HL-60 (cell line): ENCODE data around the gene MAP4.
"Not testable (repeated sequence)": the region's sequence is repeated elsewhere in the genome, so short reads cannot be mapped to it uniquely, and the experiment has no call there.

Source experiments
- DNase-seq, 2 experiments: peaks; one replicate each; pipeline ENCODE4 v3.0.0-alpha.2; 2010 to 2020; ENCODE audit warnings: low read depth in 1 of 2, low spot score in 1 of 2
- H3K27ac ChIP-seq: fragments of 250-450 bp; sonication (Bioruptor Pico); replicated peaks from 2 replicates; pipeline ENCODE4 v1.5.1; 2020; ENCODE audit warnings: mild to moderate bottlenecking, moderate library complexity
- H3K27me3 ChIP-seq: fragments of 250-450 bp; sonication (Bioruptor Pico); 2 replicates; pipeline ENCODE4 v1.5.1; 2021; ENCODE audit warnings: mild to moderate bottlenecking, moderate library complexity; ENCODE audit not compliant: insufficient read depth, poor library complexity, severe bottlenecking
- H3K4me3 ChIP-seq: replicated peaks from 2 replicates; pipeline ENCODE4 v1.5.1; 2011; ENCODE audit warnings: mild to moderate bottlenecking, control low read depth, low read length; ENCODE audit not compliant: insufficient read depth
- CTCF ChIP-seq: IDR thresholded peaks from one replicate; pipeline ENCODE4 v1.5.1; 2011; ENCODE audit warnings: low read length, control low read depth, inconsistent platforms; ENCODE audit not compliant: insufficient read depth
- GABPA ChIP-seq: IDR thresholded peaks from 2 replicates; pipeline ENCODE4 v1.6.1; 2012; ENCODE audit warnings: low read depth
- POLR2AphosphoS5 ChIP-seq: IDR thresholded peaks from 2 replicates; pipeline ENCODE4 v1.6.1; 2012; ENCODE audit warnings: low read depth
- REST ChIP-seq: IDR thresholded peaks from 2 replicates; pipeline ENCODE4 v1.6.1; 2012; ENCODE audit warnings: low read depth; ENCODE audit not compliant: insufficient replicate concordance
- SPI1 ChIP-seq: IDR thresholded peaks from 2 replicates; pipeline ENCODE4 v1.6.1; 2012; ENCODE audit warnings: low read depth, mild to moderate bottlenecking, borderline replicate concordance

Gene MAP4

DNA sequence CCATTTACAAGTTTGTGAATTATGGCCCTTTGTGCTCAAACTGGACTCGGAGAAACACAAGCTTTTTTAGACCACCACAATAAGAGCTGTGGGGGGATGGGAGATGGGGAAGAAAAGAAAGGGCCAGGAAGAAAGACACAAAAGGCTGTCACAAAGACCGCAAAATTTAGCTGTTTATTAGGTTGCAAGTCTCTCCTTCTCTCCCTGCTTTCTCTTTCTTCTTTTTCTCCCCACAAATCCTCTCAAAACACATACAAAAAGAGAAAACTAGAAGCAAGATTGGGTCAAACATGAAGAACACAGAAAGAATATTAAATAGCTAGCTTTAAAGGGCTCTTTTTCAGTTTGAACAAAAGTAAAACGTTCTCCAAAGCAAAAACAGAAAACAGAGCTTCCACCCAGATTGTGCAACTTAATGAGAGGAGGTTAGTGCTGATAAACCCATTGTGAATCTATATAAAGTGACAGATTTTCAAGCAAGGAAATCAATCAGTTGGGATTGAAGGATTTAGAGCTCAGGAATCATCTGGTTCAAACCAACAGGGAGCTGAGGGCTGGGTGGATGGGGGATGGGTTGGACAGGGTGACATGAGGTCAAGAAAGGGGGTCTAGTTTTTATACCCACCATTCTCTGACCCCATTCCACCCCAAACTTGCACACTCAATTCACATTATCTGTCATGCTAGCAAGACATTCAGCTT lies 125.9 kb downstream of the MAP4 start:
- no peak for DNase-seq
- TF ChIP-seq SPI1: no peak
- TF ChIP-seq GABPA: no peak
- no peak for TF ChIP-seq REST
- TF ChIP-seq CTCF: no peak
- no peak for TF ChIP-seq POLR2AphosphoS5
- H3K27me3 ChIP-seq: no peaks in the 10 kb centered on the region
- H3K4me3 ChIP-seq: no peak overlapping the region
- no peak overlapping the region for H3K27ac ChIP-seq

DNA sequence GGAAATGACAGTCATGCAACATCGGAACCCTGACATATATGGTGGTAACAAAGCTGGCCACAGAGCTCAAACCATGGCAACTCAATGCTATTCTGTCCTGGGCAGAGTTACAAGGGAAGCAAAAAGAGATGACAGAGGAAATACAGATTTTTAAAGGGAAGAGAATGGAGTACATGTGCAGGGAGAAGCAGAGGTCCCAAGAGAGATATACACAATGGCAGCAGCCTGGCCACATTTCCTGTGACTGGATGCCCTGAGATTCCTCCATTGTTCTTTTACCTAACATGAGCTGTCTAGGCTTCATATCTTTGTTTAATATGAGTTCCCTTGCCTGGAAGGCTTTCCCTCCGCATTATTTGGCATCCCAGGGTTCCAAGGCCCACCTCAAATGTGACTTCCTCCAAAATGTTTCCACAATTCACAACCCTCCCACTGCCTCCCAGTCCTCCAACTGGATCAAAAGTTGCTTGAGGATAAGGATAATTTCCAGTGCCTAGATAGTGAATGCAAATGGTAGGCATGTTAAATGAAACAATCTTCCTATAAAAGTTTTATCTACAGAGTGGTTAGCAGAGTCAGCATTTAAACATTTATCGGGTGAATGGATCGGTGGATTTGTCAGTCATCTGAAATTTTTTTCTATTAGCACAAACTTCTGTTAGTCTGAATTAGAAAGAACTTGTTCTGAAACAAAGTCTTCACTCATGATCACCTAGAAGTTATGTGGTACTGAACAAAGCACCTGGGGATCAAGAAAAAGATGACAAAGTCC lies 127.0 kb downstream of the MAP4 start:
- DNase-seq: no peak
- no peak for TF ChIP-seq GABPA
- no peak for TF ChIP-seq CTCF
- TF ChIP-seq POLR2AphosphoS5: no peak
- TF ChIP-seq REST: no peak
- no peak for TF ChIP-seq SPI1
- H3K27me3 ChIP-seq: no peaks in the 10 kb centered on the region
- H3K27ac ChIP-seq: no peak overlapping the region
- H3K4me3 ChIP-seq: no peak overlapping the region

DNA sequence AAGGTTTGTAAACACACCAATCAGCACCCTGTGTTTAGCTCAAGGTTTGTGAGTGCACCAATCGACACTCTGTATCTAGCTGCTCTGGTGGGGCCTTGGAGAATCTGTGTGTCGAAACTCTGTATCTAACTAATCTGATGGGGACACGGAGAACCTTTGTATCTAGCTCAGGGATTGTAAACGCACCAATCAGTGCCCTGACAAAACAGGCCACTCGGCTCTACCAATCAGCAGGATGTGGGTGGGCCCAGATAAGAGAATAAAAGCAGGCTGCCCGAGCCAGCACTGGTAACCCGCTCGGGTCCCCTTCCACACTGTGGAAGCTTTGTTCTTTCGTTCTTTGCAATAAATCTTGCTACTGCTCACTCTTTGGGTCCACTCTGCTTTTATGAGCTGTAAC lies 128.2 kb downstream of the MAP4 start:
- not testable (repeated sequence) for H3K4me3 ChIP-seq, H3K27me3 ChIP-seq, DNase-seq, H3K27ac ChIP-seq

GRCh38 chr3:47885168-47885567 lies 131.0 kb downstream of the MAP4 start:
- no peak overlapping the region for H3K27ac ChIP-seq
- no peak overlapping the region for H3K4me3 ChIP-seq
- no peak for TF ChIP-seq POLR2AphosphoS5
- H3K27me3 ChIP-seq: no peaks in the 10 kb centered on the region
- no peak for DNase-seq
